Progenitor cell of endocrine pancreas (in vitro differentiated cells): ENCODE data around the gene GRIN2A. TPM values are rescaled to one million over a fixed set of nuclear protein-coding genes. Genes with fewer than 3 reads are reported as not detected.
A peak's percentile ranks its signal among the peaks of the same experiment; 100 is the strongest.

Source experiments
- DNase-seq: peaks from one replicate; pipeline ENCODE4 v3.0.0; 2021; ENCODE audit warnings: low spot score; ENCODE audit not compliant: unreplicated experiment
- H3K27ac Mint-ChIP-seq: 2 replicates; pipeline ENCODE4 v1.8.0; 2021; ENCODE audit warnings: mild to moderate bottlenecking, moderate library complexity, mixed read lengths
- H3K27me3 Mint-ChIP-seq: 2 replicates; pipeline ENCODE4 v1.8.0; 2021; ENCODE audit warnings: mixed read lengths
- H3K36me3 Mint-ChIP-seq: 2 replicates; pipeline ENCODE4 v1.8.0; 2022; ENCODE audit warnings: mixed read lengths; ENCODE audit not compliant: insufficient read depth
- H3K4me1 Mint-ChIP-seq: 2 replicates; pipeline ENCODE4 v1.8.0; 2021; ENCODE audit warnings: low read depth, mixed read lengths
- H3K4me3 Mint-ChIP-seq: 2 replicates; pipeline ENCODE4 v1.8.0; 2021; ENCODE audit warnings: low read depth, mild to moderate bottlenecking, moderate library complexity, mixed read lengths
- H3K9me3 Mint-ChIP-seq: 2 replicates; pipeline ENCODE4 v1.8.0; 2021; ENCODE audit warnings: low read depth, mixed read lengths
- total RNA-seq: library from RNA; stranded (reverse); gene quantifications from 2 replicates; pipeline ENCODE4 v1.2.1, GENCODE V29; 2021
- TF ChIP-seq, protein P1 (sequence below): fragments of 200-600 bp; sonication (generic); IDR thresholded peaks from one replicate; pipeline ENCODE4 v1.5.0; 2021; ENCODE audit warnings: antibody characterized with exemption, mild to moderate bottlenecking; ENCODE audit not compliant: unreplicated experiment

Gene GRIN2A
- total RNA-seq, 1 donor from 2014 or later, result 1.7 TPM

DNA sequence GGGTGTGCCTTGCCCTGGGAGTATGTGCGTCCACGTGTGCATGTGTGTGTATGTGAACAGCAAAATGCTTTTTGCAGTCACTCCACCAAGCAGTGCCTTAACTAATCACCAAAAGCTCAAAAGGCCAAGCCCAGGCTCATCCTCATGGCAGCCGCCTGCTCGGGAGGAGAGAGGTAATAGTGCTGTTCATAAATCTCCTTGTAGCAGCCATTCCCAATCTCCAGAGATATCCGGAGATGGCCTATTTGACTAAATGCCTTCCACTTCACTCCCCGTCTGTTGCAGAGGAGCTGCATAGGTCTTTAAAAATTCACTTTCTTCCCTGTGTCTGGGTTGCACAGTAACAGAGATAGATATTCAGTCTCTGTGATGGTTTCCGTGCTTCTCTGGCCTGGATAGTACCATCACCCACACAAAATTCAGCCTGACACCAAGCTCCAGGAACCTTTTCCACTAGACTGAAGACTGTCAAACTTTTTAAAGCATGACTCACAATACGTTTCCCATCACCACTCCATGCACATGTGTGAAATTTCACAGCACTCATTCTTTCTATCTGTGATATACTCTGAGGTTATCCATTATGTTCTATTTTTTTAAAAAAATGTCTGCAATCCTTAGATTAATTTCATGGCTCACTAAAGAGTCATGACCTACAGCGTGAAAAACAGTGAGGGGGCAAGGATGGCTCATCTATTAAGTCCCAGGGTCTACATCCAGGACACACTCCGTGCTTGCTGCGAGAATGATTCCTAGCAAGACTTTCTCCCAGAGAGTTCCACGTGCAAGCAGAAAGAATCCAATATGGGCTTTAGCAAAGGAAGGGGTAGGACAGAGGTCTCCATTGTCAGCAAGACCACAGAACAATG is 357.8 kb downstream of the GRIN2A start:
- TF ChIP-seq, protein P1, sequence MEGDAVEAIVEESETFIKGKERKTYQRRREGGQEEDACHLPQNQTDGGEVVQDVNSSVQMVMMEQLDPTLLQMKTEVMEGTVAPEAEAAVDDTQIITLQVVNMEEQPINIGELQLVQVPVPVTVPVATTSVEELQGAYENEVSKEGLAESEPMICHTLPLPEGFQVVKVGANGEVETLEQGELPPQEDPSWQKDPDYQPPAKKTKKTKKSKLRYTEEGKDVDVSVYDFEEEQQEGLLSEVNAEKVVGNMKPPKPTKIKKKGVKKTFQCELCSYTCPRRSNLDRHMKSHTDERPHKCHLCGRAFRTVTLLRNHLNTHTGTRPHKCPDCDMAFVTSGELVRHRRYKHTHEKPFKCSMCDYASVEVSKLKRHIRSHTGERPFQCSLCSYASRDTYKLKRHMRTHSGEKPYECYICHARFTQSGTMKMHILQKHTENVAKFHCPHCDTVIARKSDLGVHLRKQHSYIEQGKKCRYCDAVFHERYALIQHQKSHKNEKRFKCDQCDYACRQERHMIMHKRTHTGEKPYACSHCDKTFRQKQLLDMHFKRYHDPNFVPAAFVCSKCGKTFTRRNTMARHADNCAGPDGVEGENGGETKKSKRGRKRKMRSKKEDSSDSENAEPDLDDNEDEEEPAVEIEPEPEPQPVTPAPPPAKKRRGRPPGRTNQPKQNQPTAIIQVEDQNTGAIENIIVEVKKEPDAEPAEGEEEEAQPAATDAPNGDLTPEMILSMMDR, result no peak
- Mint-ChIP-seq H3K27me3 (peaks cover 39% of the 10 kb centered on the region), H3K4me1 (peaks cover 5% of the 10 kb centered on the region), H3K36me3 (no peaks in the 10 kb centered on the region), H3K27ac (no peak overlapping the region), H3K9me3 (no peaks in the 10 kb centered on the region), H3K4me3 (no peak overlapping the region)
- no peak for DNase-seq

DNA sequence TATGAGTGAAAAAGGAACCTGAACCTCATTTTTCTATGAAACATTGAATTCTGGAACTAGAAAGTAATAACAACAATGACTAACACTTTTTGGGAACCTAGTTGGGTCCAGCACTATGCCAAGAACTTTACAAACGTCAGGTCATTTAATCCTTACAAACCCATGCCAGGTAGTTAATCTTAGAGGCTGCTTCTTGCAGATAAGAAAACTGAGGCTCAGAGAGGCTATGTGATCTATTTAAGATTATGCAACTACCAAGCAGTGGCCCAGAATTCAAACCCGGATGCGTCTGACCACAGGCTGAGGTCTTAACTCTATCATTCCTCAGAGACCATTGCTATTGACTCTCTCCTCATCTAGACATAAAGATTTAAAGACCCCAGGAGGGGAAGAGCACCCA is 358.7 kb downstream of the GRIN2A start:
- peaks cover 34% of the 10 kb centered on the region for H3K27me3 Mint-ChIP-seq
- H3K4me3 Mint-ChIP-seq, result no peak overlapping the region
- H3K27ac Mint-ChIP-seq, result no peak overlapping the region
- TF ChIP-seq, protein P1, result no peak
- DNase-seq, result no peak
- no peaks in the 10 kb centered on the region for H3K36me3 Mint-ChIP-seq
- H3K4me1 Mint-ChIP-seq, result peaks cover 5% of the 10 kb centered on the region
- no peaks in the 10 kb centered on the region for H3K9me3 Mint-ChIP-seq

DNA sequence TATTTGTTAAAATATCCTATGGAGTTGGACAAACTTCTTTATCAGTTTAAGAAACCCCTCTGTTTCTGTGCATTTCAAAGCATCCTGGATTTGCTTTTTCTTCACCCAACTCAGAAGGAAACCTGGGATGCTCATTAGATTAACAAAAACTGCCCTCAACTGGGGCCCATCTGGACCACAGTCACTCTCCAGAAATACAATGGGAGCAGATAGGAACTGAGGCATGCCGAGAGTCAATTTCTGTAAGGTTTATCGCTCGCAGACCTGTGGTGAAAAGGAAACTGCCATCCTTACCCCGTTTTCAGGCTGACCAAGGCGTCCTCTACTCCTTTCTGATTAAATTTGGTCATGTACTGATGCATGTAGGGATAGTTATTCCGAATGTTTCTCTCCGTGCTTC is 360.3 kb downstream of the GRIN2A start:
- Mint-ChIP-seq H3K27ac (no peak overlapping the region), H3K4me1 (peaks cover 5% of the 10 kb centered on the region), H3K9me3 (no peaks in the 10 kb centered on the region), H3K36me3 (no peaks in the 10 kb centered on the region), H3K4me3 (no peak overlapping the region), H3K27me3 (peaks cover 28% of the 10 kb centered on the region)
- DNase-seq, result no peak
- TF ChIP-seq, protein P1, result no peak

DNA sequence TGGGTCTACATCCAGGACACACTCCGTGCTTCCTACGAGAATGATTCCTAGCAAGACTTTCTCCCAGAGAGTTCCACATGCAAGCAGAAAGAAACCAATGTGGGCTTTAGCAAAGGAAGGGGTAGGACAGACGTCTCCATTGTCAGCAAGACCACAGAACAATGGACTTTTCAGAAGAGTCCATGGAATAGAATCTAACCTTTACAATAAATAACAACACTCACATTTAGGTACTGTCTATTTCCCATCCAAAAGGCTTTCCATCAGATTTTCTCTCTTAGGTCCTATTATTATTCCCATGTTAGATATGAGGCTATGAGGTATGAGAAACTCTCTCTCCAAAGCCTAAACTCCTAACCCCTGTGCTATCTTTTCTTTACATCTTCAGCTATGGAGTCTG is 360.9 kb downstream of the GRIN2A start:
- TF ChIP-seq, protein P1, result no peak
- Mint-ChIP-seq H3K9me3 (no peaks in the 10 kb centered on the region), H3K36me3 (no peaks in the 10 kb centered on the region), H3K27ac (no peak overlapping the region), H3K4me1 (peaks cover 5% of the 10 kb centered on the region), H3K27me3 (peaks cover 25% of the 10 kb centered on the region), H3K4me3 (no peak overlapping the region)
- no peak for DNase-seq

DNA sequence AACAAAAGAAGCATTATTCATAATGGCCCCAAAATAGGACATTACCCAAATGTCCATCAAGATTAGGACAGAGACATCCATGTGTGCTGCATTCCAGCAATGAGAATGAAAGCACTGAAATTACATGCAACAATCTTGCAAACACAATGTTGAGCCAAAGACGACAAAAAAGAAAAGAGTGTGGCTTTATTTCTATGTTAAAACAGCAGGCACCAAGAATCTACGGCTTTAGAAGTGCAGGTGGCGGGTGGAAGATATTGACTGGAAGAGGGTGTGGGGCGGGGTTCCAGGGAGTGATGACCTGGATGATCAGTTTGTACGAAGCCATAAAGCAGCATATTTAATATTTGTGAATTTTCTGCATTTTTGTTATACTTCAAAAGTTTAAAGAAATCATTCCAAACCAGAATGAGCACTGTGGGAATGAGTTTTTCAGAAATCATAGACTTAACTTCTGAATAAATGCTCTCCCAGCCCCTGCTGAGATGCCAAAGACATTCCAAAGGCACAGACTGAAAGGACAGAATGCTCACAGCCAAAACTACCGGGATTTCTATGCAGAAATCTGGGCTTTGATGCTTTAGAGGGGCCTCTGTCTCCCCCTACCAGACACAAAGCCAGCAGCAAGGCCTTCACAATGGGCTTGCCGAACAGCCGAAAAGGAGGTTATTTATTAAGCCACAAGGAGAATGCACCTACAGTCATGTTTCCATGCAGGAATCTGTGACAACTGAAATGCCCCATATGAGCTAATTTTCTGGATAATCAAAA is 361.6 kb downstream of the GRIN2A start:
- H3K27me3 Mint-ChIP-seq, result peaks cover 25% of the 10 kb centered on the region

More for the DNA sequence above, 361.6 kb downstream of the GRIN2A start:
- TF ChIP-seq, protein P1, result peak; percentile 60
- Mint-ChIP-seq H3K9me3 (no peaks in the 10 kb centered on the region), H3K4me1 (peaks cover 5% of the 10 kb centered on the region), H3K36me3 (no peaks in the 10 kb centered on the region), H3K4me3 (no peak overlapping the region), H3K27ac (no peak overlapping the region)
- peak; percentile 12 for DNase-seq
